Gastroesophageal sphincter (tissue), 3 donors: Measurements from ENCODE around the gene RPUSD3.

Source experiments
- EP300 ChIP-seq: sonication (generic); formaldehyde crosslinking; IDR thresholded peaks from one replicate; pipeline ENCODE4 v1.6.1; 2017; ENCODE audit warnings: antibody characterized with exemption, mild to moderate bottlenecking
- POLR2AphosphoS5 ChIP-seq: sonication (generic); formaldehyde crosslinking; IDR thresholded peaks from one replicate; pipeline ENCODE4 v1.6.1; 2017; ENCODE audit warnings: antibody characterized with exemption
- TF ChIP-seq, protein P1 (sequence below), 4 experiments: fragments of 200-600 bp in 2 of 4; fragments of 450-650 bp in 2 of 4; sonication (generic) in 1 of 4; IDR thresholded peaks; one replicate each; pipeline ENCODE4 v1.5.1; 2017 to 2019; ENCODE audit warnings: antibody characterized with exemption in 4 of 4, mild to moderate bottlenecking in 2 of 4, moderate library complexity in 2 of 4

DNA sequence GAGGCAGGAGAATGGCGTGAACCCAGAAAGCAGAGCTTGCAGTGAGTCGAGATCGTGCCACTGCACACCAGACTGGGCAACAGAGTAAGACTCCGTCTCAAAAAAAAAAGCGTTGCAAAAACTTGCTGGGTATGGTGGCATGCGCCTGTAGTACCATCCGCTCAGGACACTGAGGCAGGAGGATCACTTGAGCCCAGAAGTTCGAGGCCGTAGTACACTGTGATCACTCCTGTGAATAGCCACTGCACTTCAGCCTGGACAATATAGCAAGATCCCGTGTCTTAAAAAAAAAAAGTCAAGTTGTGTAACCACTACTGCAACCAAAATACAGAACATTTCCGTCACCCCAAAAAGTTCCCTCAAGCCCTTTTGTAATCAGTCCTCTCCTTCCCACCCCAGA, 49.4 kb downstream of the RPUSD3 start:
- TF ChIP-seq, protein P1, sequence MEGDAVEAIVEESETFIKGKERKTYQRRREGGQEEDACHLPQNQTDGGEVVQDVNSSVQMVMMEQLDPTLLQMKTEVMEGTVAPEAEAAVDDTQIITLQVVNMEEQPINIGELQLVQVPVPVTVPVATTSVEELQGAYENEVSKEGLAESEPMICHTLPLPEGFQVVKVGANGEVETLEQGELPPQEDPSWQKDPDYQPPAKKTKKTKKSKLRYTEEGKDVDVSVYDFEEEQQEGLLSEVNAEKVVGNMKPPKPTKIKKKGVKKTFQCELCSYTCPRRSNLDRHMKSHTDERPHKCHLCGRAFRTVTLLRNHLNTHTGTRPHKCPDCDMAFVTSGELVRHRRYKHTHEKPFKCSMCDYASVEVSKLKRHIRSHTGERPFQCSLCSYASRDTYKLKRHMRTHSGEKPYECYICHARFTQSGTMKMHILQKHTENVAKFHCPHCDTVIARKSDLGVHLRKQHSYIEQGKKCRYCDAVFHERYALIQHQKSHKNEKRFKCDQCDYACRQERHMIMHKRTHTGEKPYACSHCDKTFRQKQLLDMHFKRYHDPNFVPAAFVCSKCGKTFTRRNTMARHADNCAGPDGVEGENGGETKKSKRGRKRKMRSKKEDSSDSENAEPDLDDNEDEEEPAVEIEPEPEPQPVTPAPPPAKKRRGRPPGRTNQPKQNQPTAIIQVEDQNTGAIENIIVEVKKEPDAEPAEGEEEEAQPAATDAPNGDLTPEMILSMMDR (IDR thresholded peaks at IDR 0.05), result no peak
- no peak for TF ChIP-seq POLR2AphosphoS5
- no peak for TF ChIP-seq EP300
